Measurements from ENCODE around the gene SPINK8.
"Not testable (repeated sequence)": the region's sequence is repeated elsewhere in the genome, so short reads cannot be mapped to it uniquely, and the experiment has no call there.

SPINK8 gene

GRCh38 chr3:48276911-48277641 is 56.4 kb downstream of the SPINK8 start:
- Histone ChIP-seq H3K4me1 (ENCODE audit: insufficient read depth, insufficient read length) (peaks cover 10% of the 10 kb centered on the region), H3K27me3 (ENCODE audit: insufficient read depth, insufficient read length) (no peaks in the 10 kb centered on the region), H3K9me3 (ENCODE audit: insufficient read depth, low read length) (peaks cover 28% of the 10 kb centered on the region; the same call in 1 of the 2 replicates), H3K9ac (ENCODE audit: insufficient read length, low read depth) (no peak overlapping the region), H3K36me3 (ENCODE audit: insufficient read depth, insufficient read length, low read length) (peaks cover 6% of the 10 kb centered on the region), H3K4me3 (ENCODE audit: insufficient read length, low read depth) (no peak overlapping the region)
- no peak for TF ChIP-seq YY1 (IDR thresholded peaks at IDR 0.05; ENCODE audit: insufficient read depth, insufficient read length)
- no peak for TF ChIP-seq ZNF274 (IDR thresholded peaks at IDR 0.05; ENCODE audit: low read depth, low read length)
- no peak for TF ChIP-seq SUZ12 (IDR thresholded peaks at IDR 0.05; ENCODE audit: extremely low read depth, insufficient read depth, insufficient read length)
- DNase-seq (ENCODE audit: low read depth, low spot score) = no peak

GRCh38 chr3:48275287-48276027 is 58.0 kb downstream of the SPINK8 start:
- Histone ChIP-seq H3K36me3 (ENCODE audit: insufficient read depth, insufficient read length, low read length) (peaks cover 22% of the 10 kb centered on the region), H3K9me3 (ENCODE audit: insufficient read depth, low read length) (peaks cover 44% of the 10 kb centered on the region), H3K27me3 (ENCODE audit: insufficient read depth, insufficient read length) (no peaks in the 10 kb centered on the region), H3K4me1 (ENCODE audit: insufficient read depth, insufficient read length) (peaks cover 10% of the 10 kb centered on the region), H3K9ac (ENCODE audit: insufficient read length, low read depth) (no peak overlapping the region), H3K4me3 (ENCODE audit: insufficient read length, low read depth) (no peak overlapping the region)
- TF ChIP-seq ZNF274 (IDR thresholded peaks at IDR 0.05; ENCODE audit: low read depth, low read length) (no peak), YY1 (IDR thresholded peaks at IDR 0.05; ENCODE audit: insufficient read depth, insufficient read length) (no peak), SUZ12 (IDR thresholded peaks at IDR 0.05; ENCODE audit: extremely low read depth, insufficient read depth, insufficient read length) (no peak)
- DNase-seq (ENCODE audit: low read depth, low spot score) = no peak

GRCh38 chr3:48274452-48274851 is 59.0 kb downstream of the SPINK8 start:
- peaks cover 32% of the 10 kb centered on the region for H3K36me3 ChIP-seq (ENCODE audit: insufficient read depth, insufficient read length, low read length)
- H3K4me1 ChIP-seq (ENCODE audit: insufficient read depth, insufficient read length) = peaks cover 10% of the 10 kb centered on the region
- TF ChIP-seq SUZ12 (IDR thresholded peaks at IDR 0.05; ENCODE audit: extremely low read depth, insufficient read depth, insufficient read length) (no peak), ZNF274 (IDR thresholded peaks at IDR 0.05; ENCODE audit: low read depth, low read length) (no peak), YY1 (IDR thresholded peaks at IDR 0.05; ENCODE audit: insufficient read depth, insufficient read length) (no peak)
- no peaks in the 10 kb centered on the region for H3K27me3 ChIP-seq (ENCODE audit: insufficient read depth, insufficient read length)
- H3K9me3 ChIP-seq (ENCODE audit: insufficient read depth, low read length) = peaks cover 54% of the 10 kb centered on the region
- H3K9ac ChIP-seq (ENCODE audit: insufficient read length, low read depth) = no peak overlapping the region
- no peak overlapping the region for H3K4me3 ChIP-seq (ENCODE audit: insufficient read length, low read depth)
- DNase-seq (ENCODE audit: low read depth, low spot score) = no peak

- H3K9me3 ChIP-seq (ENCODE audit: insufficient read depth, low read length) = peaks cover 60% of the 10 kb centered on the region
- no peak overlapping the region for H3K9ac ChIP-seq (ENCODE audit: insufficient read length, low read depth)
- peaks cover 6% of the 10 kb centered on the region for H3K4me1 ChIP-seq (ENCODE audit: insufficient read depth, insufficient read length)
- peak; percentile 72 for DNase-seq (ENCODE audit: low read depth, low spot score)
- H3K36me3 ChIP-seq (ENCODE audit: insufficient read depth, insufficient read length, low read length) = peaks cover 39% of the 10 kb centered on the region
- H3K27me3 ChIP-seq (ENCODE audit: insufficient read depth, insufficient read length) = no peaks in the 10 kb centered on the region
- H3K4me3 ChIP-seq (ENCODE audit: insufficient read length, low read depth) = no peak overlapping the region
- TF ChIP-seq SUZ12 (IDR thresholded peaks at IDR 0.05; ENCODE audit: extremely low read depth, insufficient read depth, insufficient read length) = no peak
- TF ChIP-seq ZNF274 (IDR thresholded peaks at IDR 0.05; ENCODE audit: low read depth, low read length) = no peak
- TF ChIP-seq YY1 (IDR thresholded peaks at IDR 0.05; ENCODE audit: insufficient read depth, insufficient read length) = no peak
Measured at GRCh38 chr3:48273594-48274211, 59.8 kb downstream of the SPINK8 start.

GRCh38 chr3:48271763-48272498 is 61.5 kb downstream of the SPINK8 start:
- DNase-seq (ENCODE audit: low read depth, low spot score) = no peak
- no peaks in the 10 kb centered on the region for H3K27me3 ChIP-seq (ENCODE audit: insufficient read depth, insufficient read length)
- H3K9me3 ChIP-seq (ENCODE audit: insufficient read depth, low read length) = peaks cover 59% of the 10 kb centered on the region
- peaks cover 56% of the 10 kb centered on the region for H3K36me3 ChIP-seq (ENCODE audit: insufficient read depth, insufficient read length, low read length)
- H3K9ac ChIP-seq (ENCODE audit: insufficient read length, low read depth) = no peak overlapping the region
- TF ChIP-seq YY1 (IDR thresholded peaks at IDR 0.05; ENCODE audit: insufficient read depth, insufficient read length) (no peak), SUZ12 (IDR thresholded peaks at IDR 0.05; ENCODE audit: extremely low read depth, insufficient read depth, insufficient read length) (no peak), ZNF274 (IDR thresholded peaks at IDR 0.05; ENCODE audit: low read depth, low read length) (no peak)
- H3K4me3 ChIP-seq (ENCODE audit: insufficient read length, low read depth) = no peak overlapping the region
- no peaks in the 10 kb centered on the region for H3K4me1 ChIP-seq (ENCODE audit: insufficient read depth, insufficient read length)

- H3K9me3 ChIP-seq (ENCODE audit: insufficient read depth, low read length) = peaks cover 59% of the 10 kb centered on the region
- not testable (repeated sequence) for DNase-seq (ENCODE audit: low read depth, low spot score); H3K27me3 ChIP-seq (ENCODE audit: insufficient read depth, insufficient read length); H3K4me1 ChIP-seq (ENCODE audit: insufficient read depth, insufficient read length); H3K9ac ChIP-seq (ENCODE audit: insufficient read length, low read depth); H3K4me3 ChIP-seq (ENCODE audit: insufficient read length, low read depth)
- H3K36me3 ChIP-seq (ENCODE audit: insufficient read depth, insufficient read length, low read length) = peaks cover 63% of the 10 kb centered on the region
Measured at GRCh38 chr3:48271223-48271622, 62.2 kb downstream of the SPINK8 start.

All from NT2/D1 (cell line).